GM13977 (cell line): ENCODE data around the gene TPRN.

Experiments used
- DNase-seq: peaks from one replicate; pipeline ENCODE4 v3.0.0; 2012; ENCODE audit warnings: low spot score
- CTCF ChIP-seq: IDR thresholded peaks from 2 replicates; pipeline ENCODE4 v1.5.1; 2012; ENCODE audit warnings: mild to moderate bottlenecking, control low read depth; ENCODE audit not compliant: insufficient read depth; ENCODE audit errors: extremely low read depth, missing control alignments
- in situ Hi-C: fragments of 300-500 bp; cut with MboI; formaldehyde crosslinking; loops from one replicate; pipeline ENCODE4 v1.12.0; 2022; ENCODE audit warnings: low sequenced_read_pairs, low pct_unique_long_range_greater_than_20kb, mixed read lengths, inconsistent platforms; ENCODE audit not compliant: unreplicated experiment

The TPRN gene

GRCh38 chr9:137192859-137193258 is 7.7 kb downstream of the TPRN start:
- TF ChIP-seq CTCF: no peak
- in situ Hi-C loops: no loop called here
- DNase-seq: no peak

GRCh38 chr9:137192448-137192780 is 8.1 kb downstream of the TPRN start:
- in situ Hi-C loops: no loop called here
- DNase-seq: no peak
- no peak for TF ChIP-seq CTCF

GRCh38 chr9:137191691-137192447 is 8.7 kb downstream of the TPRN start:
- no peak for DNase-seq
- in situ Hi-C loops: no loop called here
- TF ChIP-seq CTCF: no peak

GRCh38 chr9:137191245-137191644 is 9.3 kb downstream of the TPRN start:
- in situ Hi-C loops: no loop called here
- no peak for DNase-seq

GRCh38 chr9:137190315-137190856 is 10.2 kb downstream of the TPRN start:
- no peak for DNase-seq
- in situ Hi-C loops: no loop called here
- TF ChIP-seq CTCF: no peak

More at GRCh38 chr9:137191245-137191644, 9.3 kb downstream of the TPRN start:
- no peak for TF ChIP-seq CTCF

GRCh38 chr9:137189297-137190295 is 10.9 kb downstream of the TPRN start:
- in situ Hi-C loops: no loop called here
- DNase-seq: no peak
- TF ChIP-seq CTCF: no peak
